Measurements from ENCODE around the gene SSR4. TPM values are rescaled to one million over a fixed set of nuclear protein-coding genes. Genes with fewer than 3 reads are reported as not detected.

Gene SSR4
- total RNA-seq, 2 experiments from 2014 or later = 165 to 186 TPM

- ChIA-PET POLR2A (interaction anchor here (0.5 kb wide), 1 partner anchor 8 kb away, joined by 3 read pairs; no protein-coding TSS in a partner anchor), CTCF (ENCODE audit: unreplicated experiment) (no interaction called here)
- Histone ChIP-seq H2AFZ (ENCODE audit: low read length) (no peak overlapping the region), H3K36me3 (ENCODE audit: insufficient read depth, low read length) (no peaks in the 10 kb centered on the region), H3K9me3 (ENCODE audit: low read length) (no peaks in the 10 kb centered on the region), H3K4me1 (ENCODE audit: insufficient read depth, low read length, poor library complexity, severe bottlenecking) (peaks cover 6% of the 10 kb centered on the region), H3K9me2 (ENCODE audit: insufficient read depth, low read length) (no peaks in the 10 kb centered on the region), H3K27ac (ENCODE audit: low read depth, low read length, poor library complexity, severe bottlenecking) (no peak overlapping the region), H4K20me1 (ENCODE audit: insufficient read depth, low read length) (no peaks in the 10 kb centered on the region), H3K4me3 (ENCODE audit: low read depth, low read length, poor library complexity, severe bottlenecking) (no peak overlapping the region), H3K79me2 (ENCODE audit: insufficient read depth, low read depth, low read length) (no peaks in the 10 kb centered on the region), H3K4me2 (ENCODE audit: low read length) (no peak overlapping the region)
- BruUV-seq (replicated peaks) = no TSS peak
- no peak for TF ChIP-seq EZH2phosphoT487 (IDR thresholded peaks at IDR 0.05; ENCODE audit: borderline replicate concordance, low read depth, low read length)
- TF ChIP-seq CTCF (conservative IDR thresholded peaks at IDR 0.05; ENCODE audit: low read length) = no peak
- no peak for DNase-seq (ENCODE audit: low spot score)
- intact Hi-C loops (cut with micrococcal nuclease; ENCODE audit: unreplicated experiment) = loop anchor here (10.0 kb wide), 2 partner anchors 68 to 82 kb away; partner anchors contain the start of genes PDZD4 and SLC6A8
Measured at GRCh38 chrX:153766871-153767673, 27.4 kb upstream of the SSR4 start.

GRCh38 chrX:153767674-153768055 lies 26.8 kb upstream of the SSR4 start:
- intact Hi-C loops (cut with micrococcal nuclease; ENCODE audit: unreplicated experiment) = loop anchor here (10.0 kb wide), 2 partner anchors 67 to 83 kb away; partner anchors contain the start of genes PDZD4 and SLC6A8
- ChIA-PET POLR2A (interaction anchor here (0.5 kb wide), 1 partner anchor 8 kb away, joined by 3 read pairs; no protein-coding TSS in a partner anchor), CTCF (ENCODE audit: unreplicated experiment) (no interaction called here)
- TF ChIP-seq EZH2phosphoT487 (IDR thresholded peaks at IDR 0.05; ENCODE audit: borderline replicate concordance, low read depth, low read length) = no peak
- no peak overlapping the region for H3K4me2 ChIP-seq (ENCODE audit: low read length)
- no peak overlapping the region for H3K27ac ChIP-seq (ENCODE audit: low read depth, low read length, poor library complexity, severe bottlenecking)
- H2AFZ ChIP-seq (ENCODE audit: low read length) = no peak overlapping the region
- H3K4me3 ChIP-seq (ENCODE audit: low read depth, low read length, poor library complexity, severe bottlenecking) = no peak overlapping the region
- H3K9me3 ChIP-seq (ENCODE audit: low read length) = no peaks in the 10 kb centered on the region
- no peak for DNase-seq (ENCODE audit: low spot score)
- peaks cover 6% of the 10 kb centered on the region for H3K4me1 ChIP-seq (ENCODE audit: insufficient read depth, low read length, poor library complexity, severe bottlenecking)
- H4K20me1 ChIP-seq (ENCODE audit: insufficient read depth, low read length) = no peaks in the 10 kb centered on the region
- no peaks in the 10 kb centered on the region for H3K9me2 ChIP-seq (ENCODE audit: insufficient read depth, low read length)
- no peaks in the 10 kb centered on the region for H3K36me3 ChIP-seq (ENCODE audit: insufficient read depth, low read length)
- H3K79me2 ChIP-seq (ENCODE audit: insufficient read depth, low read depth, low read length) = no peaks in the 10 kb centered on the region
- BruUV-seq (replicated peaks) = no TSS peak

GRCh38 chrX:153768311-153769157 lies 25.9 kb upstream of the SSR4 start:
- no peaks in the 10 kb centered on the region for H3K36me3 ChIP-seq (ENCODE audit: insufficient read depth, low read length)
- H3K9me3 ChIP-seq (ENCODE audit: low read length) = no peaks in the 10 kb centered on the region
- H3K9me2 ChIP-seq (ENCODE audit: insufficient read depth, low read length) = no peaks in the 10 kb centered on the region
- H3K4me1 ChIP-seq (ENCODE audit: insufficient read depth, low read length, poor library complexity, severe bottlenecking) = peaks cover 6% of the 10 kb centered on the region
- DNase-seq (ENCODE audit: low spot score) = no peak
- ChIA-PET CTCF (ENCODE audit: unreplicated experiment) (no interaction called here), POLR2A (no interaction called here)
- no peak overlapping the region for H3K4me2 ChIP-seq (ENCODE audit: low read length)
- no peak overlapping the region for H2AFZ ChIP-seq (ENCODE audit: low read length)
- intact Hi-C loops (cut with micrococcal nuclease; ENCODE audit: unreplicated experiment) = loop anchor here (10.0 kb wide), 2 partner anchors 66 to 84 kb away; partner anchors contain the start of genes PDZD4 and SLC6A8
- H3K79me2 ChIP-seq (ENCODE audit: insufficient read depth, low read depth, low read length) = no peaks in the 10 kb centered on the region
- TF ChIP-seq EZH2phosphoT487 (IDR thresholded peaks at IDR 0.05; ENCODE audit: borderline replicate concordance, low read depth, low read length) (no peak), CTCF (conservative IDR thresholded peaks at IDR 0.05; ENCODE audit: low read length) (no peak)
- BruUV-seq (replicated peaks) = no TSS peak
- no peaks in the 10 kb centered on the region for H4K20me1 ChIP-seq (ENCODE audit: insufficient read depth, low read length)
- no peak overlapping the region for H3K27ac ChIP-seq (ENCODE audit: low read depth, low read length, poor library complexity, severe bottlenecking)
- H3K4me3 ChIP-seq (ENCODE audit: low read depth, low read length, poor library complexity, severe bottlenecking) = no peak overlapping the region

All from OCI-LY7 (cell line).